ENCODE measurements around the gene PKD2.
"Not testable (repeated sequence)": the region's sequence is repeated elsewhere in the genome, so short reads cannot be mapped to it uniquely, and the experiment has no call there.

The PKD2 gene

DNA sequence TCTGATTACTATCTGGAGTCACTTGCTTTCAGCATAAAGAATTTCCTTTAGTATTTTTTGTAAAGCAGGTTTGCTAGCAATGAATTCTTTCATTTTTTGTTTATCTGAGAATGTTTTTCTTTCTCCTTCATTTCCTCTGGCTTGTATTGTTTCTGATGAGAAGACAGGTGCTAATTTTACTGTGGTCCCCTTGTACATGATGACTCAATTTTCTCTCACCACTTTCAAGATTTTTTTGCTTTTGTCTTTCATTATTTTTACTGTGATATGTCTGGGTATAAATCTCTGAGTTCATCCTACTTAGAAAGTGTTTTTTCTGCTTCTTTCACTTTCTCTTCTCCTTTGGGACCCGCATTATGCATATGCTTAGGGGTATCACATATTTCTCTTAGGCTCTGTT, 62.6 kb downstream of the PKD2 start:
- no peak for DNase-seq (ENCODE audit: low read depth in 2 of 2)

DNA sequence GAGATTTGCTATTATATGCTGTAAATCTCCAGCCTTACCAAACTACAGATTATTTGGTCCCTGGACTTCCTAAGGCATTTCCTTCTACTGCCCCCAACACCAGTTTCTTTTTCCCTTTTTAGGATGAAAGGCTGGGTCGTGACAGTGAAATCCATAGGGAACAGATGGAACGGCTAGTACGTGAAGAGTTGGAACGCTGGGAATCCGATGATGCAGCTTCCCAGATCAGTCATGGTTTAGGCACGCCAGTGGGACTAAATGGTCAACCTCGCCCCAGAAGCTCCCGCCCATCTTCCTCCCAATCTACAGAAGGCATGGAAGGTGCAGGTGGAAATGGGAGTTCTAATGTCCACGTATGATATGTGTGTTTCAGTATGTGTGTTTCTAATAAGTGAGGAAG, 67.9 kb downstream of the PKD2 start:
- DNase-seq (ENCODE audit: low read depth in 2 of 2), result no peak

DNA sequence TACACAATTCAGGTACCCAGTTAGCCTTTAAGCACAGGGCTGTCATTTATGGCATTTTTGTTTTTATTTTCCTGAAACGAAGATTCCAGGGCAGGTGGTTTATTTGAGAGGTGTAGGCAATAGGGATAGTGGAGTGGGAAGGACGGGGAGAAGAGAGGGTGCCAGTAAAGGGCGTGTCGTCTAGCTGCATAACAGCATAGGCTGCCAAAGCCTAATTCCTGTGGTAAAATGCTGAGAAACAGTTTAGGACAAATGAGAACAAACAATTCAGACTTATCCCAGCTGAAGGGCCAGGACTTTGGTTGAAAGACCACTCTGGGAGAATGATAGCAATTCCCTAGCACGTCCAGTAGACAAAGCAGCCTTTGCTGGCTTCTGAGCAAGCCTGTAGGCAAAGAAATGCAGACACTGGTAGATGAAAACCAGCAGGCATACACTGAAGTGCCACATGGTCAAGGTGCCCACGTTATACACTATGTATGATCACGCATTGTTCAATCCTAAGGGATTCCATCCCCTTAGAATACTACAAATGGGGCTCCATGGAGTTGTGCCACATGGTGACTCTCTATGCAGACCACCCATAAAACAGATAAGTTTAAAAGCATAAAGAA, 70.6 kb downstream of the PKD2 start:
- no peak for DNase-seq (ENCODE audit: low read depth in 2 of 2)

DNA sequence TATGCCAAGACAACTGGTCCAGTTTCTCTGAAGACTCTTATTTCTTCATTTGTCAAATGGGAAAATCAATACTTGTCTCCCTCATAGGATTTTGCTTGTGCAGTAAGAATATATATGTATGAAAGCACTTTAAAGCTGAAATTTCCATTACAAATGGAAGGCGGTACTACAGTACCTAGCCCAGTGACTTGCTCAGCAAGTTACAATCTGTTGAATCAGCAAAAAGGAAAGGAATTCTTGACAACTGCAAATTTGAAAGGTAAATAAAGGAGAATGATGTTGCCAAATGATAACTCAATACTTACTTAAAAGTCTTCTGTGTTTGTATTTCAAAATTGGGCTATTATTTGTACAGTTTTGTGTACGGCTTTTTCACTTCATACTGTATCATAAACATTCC, 71.1 kb downstream of the PKD2 start:
- DNase-seq (ENCODE audit: low read depth in 2 of 2), result no peak

DNA sequence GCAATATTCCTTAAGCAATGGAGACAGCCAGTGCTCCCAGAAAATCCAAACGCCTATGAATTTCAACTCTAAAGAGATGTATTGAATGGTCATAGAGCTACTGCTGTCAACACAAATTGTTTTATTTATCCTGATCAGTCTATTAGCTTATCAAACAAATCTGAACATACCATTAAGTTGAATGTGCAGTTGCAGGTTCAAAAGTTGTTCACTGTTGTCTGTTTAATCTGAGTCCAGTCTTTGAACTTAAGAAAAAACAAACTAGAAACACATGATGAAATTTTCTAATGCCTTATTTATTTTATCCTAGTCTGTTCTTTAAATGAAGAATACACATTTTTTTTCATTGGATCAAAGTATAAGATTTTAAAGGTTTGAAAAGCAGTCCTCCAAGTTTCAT, 73.2 kb downstream of the PKD2 start:
- DNase-seq (ENCODE audit: low read depth in 2 of 2), result no peak

DNA sequence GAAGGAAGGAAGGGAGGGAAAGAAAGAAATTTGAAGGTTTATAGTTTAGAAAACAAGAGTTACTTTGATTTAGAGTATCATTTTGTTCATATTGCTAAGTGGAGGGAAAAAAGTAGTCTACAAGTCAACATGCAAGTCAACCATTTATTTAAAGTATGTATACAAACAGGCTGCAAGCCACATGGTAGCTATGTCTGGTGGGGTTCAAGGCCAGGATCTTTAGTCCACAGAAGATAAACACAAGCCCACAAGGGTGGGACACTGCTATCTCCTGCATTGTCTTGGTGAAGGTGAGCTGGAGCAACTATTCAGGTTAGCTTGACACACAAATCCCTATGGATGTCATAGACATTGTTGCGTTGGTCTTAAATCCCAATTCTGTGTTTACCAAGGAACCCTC, 79.6 kb downstream of the PKD2 start:
- no peak for DNase-seq (ENCODE audit: low read depth in 2 of 2)

DNA sequence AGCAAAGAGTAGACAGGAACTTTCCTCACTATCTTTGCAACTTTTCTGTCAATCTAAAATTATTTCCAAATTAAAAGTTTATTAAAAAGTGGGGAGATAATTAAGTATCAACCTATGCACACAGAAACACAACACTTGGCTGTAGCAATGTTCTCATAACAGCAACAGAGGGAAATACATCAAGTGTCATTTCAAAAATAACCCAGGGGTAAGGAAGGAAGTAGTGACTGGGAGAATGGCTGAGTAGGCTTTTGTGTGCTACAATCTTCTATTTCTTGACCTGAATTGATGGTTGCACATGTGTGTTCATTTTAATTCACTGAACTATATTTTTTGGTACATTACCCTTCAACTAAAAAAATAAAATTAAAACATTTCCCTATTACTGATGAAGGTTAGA, 83.5 kb downstream of the PKD2 start:
- no peak for DNase-seq (ENCODE audit: low read depth in 2 of 2)

DNA sequence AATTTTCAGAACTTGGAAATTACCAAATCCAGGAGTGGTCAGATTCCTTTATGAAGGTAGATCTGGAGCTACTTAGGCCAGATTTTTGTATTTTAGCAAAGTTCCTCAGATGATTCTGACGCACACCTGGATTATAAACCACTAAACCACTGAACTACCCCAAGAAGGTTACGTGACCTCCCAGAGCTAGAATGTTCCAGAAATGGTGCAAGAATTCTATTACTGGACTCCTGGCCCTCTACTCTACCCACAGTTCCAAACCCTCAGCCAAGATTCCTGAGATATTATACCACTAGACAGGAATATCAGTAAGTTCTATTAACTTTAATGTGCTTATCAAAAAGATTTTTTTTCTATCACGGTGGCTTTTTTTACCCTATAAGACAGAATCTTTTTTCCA, 83.9 kb downstream of the PKD2 start:
- no peak for DNase-seq (ENCODE audit: low read depth in 2 of 2)

DNA sequence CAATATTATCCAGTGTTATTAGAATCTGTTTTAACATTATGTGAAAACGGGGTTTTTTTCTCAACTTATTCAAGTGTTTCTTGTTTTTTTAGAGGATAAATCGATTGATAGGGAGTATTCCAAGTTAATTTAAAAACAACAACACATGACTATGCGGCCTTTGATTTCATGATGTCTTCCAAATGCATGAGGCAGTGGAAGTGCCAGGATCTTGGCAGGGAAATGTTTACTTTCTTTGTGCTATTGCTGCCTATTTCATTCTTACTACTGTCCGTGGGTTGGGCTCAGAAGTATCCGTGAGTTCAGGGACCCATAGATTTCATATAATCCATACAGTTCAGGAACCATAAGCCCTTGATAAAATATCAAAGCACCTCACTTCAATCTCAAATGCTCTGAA, 86.4 kb downstream of the PKD2 start:
- no peak for DNase-seq (ENCODE audit: low read depth in 2 of 2)

DNA sequence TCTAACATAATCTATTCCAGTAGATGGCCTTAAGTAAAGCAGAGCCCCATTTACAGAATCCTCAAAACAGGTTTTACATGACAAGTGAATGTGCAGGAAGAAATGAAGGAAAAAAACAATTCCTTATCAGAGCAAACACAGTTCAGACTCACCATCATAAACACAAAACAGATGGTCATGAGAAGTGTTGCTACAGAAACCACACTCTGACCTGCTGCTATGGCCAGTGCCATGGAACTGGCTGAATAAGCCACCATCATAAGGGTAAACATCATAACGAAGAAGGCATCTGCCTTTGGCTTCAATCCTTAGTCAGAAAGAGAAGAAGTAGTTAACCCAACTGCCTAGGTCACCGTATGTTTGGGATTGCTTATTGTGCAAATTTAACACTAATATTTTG, 89.9 kb downstream of the PKD2 start:
- DNase-seq (ENCODE audit: low read depth in 2 of 2), result no peak

DNA sequence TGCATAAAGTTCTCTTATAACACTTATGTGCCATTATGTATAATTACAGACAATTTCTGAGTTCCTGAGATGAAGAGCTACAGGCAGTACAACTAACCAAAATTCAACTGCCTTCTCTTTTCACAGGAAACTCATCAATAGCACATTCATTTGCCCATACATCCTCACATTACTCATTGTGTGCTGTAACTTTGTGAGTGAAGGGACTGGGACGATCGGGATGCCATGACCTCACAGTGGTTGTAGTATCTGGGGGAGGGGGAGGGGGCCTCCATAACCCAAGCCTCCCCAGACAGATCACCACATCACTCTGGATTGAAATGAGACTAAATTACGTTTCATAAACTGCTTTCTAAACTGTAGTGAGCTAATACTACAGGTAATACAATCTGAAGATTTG, 90.3 kb downstream of the PKD2 start:
- DNase-seq (ENCODE audit: low read depth in 2 of 2), result no peak

DNA sequence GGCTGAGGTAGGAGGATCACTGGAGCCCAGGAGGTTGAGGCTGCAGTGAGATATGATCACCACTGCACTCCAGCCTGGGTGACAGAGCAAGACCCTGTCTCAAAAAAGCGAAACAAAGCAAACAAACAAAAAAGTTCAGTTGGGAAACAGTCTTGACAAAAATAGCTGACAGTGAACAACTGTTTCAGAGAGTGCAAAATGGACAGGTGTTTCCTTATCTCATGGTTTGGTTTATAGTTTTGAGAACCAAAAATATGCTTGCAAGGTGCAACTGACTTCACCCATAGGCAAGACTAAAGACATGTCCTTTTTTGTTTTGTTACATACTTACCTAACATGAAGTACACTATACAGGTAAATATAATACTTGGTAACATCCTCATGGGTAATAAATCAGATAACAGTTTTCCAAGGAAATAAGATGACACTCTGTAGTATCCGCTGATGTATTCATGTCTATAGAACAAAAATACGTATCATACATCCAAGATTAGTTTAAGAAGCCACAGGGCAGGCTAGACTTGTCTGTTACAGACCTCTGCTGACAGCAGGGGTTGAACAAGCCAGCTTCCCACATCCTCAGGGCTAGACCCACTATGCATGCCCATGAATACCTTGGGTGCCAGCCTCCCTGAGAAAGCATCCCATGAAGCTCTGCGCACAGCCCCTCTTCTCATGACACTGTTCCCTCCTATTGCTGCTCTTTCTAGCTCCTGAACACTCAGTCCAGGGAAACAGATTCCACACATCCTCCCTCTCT, 91.7 kb downstream of the PKD2 start:
- DNase-seq (ENCODE audit: low read depth in 2 of 2), result no peak

DNA sequence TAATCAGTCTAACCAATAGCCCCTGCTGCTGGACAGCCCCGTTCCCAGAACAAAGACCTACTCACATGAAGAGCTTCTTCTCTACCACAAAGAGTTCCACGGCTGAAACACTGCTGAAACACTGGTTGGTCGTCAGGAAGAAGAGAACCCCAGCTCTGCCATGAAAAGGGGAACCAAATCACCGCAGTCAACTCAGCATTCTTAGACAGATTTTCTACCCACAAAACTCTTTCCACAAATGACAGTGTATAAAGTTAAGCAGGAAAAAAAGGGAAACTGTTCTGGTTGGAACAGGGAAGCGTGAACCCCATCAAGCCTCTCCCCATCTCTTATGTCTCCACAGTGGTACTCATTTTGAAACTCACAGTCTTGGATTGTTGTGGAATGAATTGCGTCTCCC, 93.7 kb downstream of the PKD2 start:
- no peak for DNase-seq (ENCODE audit: low read depth in 2 of 2)

DNA sequence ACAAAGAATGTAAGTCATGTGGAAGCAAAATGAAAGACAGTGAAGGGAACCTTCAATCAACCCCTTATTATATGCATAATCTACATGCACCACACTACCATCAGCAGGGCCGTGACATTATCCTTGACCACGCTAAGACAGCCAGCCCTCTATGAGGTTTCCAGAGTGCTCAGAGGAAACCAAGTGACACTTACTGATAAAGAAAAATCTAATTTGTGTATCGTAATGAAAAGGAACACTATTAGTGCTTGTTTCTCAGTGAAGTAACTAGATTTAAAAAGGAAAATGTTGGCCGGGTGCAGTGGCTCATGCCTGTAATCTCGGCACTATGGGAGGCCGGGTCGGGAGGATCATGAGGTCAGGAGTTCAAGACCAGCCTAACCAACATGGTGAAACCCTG, 94.6 kb downstream of the PKD2 start:
- DNase-seq (ENCODE audit: low read depth in 2 of 2), result no peak

DNA sequence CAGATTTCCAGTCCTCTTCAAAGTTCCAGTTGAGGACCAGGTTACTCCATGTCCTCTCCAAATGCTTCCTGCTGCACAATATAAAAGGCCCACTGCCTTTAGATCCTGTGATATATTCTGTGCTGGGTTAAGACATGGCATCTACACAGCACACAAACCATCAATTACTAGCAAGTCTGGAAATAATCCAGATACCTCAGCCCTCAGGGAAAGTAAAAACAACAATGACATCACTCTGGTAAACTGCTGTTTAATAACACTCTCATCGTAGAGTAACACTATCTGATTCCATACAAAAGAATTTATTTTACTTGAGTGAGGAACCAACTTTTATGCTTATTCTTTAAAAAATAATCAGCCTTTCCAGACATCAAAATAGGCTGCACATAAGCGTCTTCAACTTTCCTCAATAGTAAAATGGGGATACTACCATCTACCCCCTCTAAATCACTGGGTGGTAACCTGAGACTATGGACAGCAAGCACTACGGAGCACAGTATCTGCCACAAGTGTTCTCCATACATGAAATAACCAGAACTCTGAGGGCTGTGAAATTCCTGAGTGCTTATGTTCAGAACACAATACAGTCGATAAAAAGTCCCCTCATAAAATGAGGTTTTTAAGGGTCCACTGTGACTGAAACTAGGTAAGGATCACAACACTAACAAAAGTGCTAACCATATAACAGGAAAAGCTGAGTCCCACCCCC, 97.6 kb downstream of the PKD2 start:
- DNase-seq (ENCODE audit: low read depth in 2 of 2), result no peak

DNA sequence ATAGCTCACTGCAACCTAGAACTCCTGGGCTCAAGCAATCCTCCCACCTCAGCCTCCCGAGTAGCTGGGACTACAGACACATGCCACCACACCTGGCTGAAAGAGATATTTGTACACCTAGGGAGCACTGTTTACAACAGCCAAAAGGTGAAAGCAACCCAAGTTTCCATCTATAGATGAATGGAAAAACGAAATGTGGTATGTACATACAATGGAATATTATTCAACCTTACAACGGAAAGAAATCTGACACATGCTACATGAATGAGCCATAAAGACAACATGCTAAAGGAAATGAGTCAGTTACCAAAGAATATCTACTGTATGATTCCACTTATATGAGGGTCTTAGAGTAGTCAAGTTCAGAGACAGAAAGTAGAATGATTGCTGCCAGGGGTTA, 98.8 kb downstream of the PKD2 start:
- DNase-seq (ENCODE audit: low read depth in 2 of 2), result no peak

DNA sequence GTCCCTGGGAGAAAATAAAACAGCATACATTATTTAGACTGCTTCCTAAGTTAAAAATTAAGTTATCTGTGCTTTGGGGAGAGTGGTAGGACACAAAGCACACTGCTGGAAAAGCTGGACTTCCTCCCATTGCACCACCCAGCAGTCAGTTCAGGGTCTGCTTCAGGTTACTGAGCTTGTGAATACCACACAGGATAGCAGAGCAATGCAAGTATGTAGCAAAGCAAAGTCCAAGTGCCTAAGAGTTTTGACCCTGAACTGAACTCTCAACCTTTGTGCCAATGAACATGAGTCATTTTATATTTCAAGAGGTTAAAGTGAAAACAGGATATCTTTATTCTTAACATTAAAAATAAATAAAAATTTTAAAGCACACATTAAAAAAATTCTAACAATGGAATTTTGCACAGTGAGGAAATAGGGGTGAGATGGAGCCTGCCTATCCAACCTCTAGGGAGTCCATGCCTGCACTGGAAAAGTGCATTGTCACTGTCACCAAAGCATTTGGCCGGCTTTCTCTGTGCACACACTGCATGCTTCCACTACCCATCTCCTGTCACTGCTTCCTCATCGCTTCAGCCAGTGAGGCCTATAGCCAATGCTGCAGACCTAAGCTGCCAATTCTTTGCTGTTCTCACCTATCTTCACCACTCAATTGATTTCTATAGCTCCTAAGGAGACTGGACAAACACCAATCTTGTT, 100.1 kb downstream of the PKD2 start:
- DNase-seq (ENCODE audit: low read depth in 2 of 2), result no peak

DNA sequence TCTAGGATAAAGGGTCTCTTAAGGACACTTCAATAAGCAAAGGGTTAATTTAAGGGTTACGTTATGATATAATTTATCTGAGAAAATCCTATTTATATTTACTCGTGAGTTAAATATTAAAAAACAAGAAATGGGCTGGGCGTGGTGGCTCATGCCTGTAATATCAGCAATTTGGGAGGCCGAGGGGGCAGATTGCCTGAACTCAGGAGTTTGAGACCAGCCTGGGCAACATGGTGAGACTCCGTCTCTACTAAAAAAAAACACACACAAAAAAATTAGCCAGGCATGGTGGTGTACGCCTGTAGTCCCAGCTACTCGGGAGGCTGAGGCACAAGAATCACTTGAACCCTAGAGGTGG, 100.7 kb downstream of the PKD2 start:
- DNase-seq (ENCODE audit: low read depth in 2 of 2), result not testable (repeated sequence)

DNA sequence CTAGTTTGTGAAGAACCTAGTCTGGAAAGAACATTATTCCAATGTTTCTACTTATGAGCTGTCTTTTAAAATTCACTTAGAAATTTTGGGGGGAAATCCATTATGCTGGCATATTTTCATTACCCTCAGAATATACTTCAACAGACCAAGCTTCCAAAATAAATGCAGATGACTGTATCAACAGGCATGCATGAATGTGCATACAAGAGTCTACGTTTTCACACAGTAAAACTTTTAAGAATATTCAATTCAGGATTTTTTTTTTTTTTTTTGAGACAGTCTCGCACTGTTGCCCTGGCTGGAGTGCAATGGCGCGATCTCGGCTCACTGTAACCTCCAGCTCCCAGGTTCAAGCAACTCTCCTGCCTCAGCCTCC, 101.3 kb downstream of the PKD2 start:
- DNase-seq (ENCODE audit: low read depth in 2 of 2), result no peak

DNA sequence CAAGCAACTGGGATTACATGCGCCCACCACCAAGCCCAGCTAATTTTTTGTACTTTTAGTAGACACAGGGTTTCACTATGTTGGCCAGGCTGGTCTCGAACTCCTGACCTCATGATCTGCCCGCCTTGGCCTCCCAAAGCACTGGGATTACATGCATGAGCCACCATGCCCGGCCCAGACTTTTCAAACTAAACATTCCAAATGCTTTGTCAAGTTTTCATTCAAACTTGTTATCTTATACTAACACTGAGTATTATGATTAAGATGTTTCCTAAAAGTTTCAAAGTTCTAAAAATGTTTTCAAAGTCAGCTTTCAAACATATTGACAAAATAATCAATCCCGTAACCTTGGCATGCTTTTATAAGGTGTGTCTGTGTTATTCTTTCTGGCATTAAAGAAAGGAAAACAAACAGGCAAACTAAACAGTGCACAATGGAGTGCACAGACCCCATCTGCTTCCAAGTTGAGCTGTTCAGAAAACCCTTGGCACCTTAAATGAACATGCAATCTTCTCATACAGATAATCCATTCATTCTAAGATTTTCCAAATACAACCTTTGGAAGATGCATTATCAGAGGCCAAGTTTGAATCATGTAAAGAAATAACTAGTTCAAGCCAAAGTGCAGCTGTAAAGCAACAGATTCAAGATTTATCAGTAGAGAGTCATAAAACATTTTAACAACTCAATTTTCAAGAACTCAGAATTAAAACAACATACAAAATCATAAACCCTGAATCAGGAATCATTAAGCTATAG, 101.9 kb downstream of the PKD2 start:
- DNase-seq (ENCODE audit: low read depth in 2 of 2), result no peak

DNA sequence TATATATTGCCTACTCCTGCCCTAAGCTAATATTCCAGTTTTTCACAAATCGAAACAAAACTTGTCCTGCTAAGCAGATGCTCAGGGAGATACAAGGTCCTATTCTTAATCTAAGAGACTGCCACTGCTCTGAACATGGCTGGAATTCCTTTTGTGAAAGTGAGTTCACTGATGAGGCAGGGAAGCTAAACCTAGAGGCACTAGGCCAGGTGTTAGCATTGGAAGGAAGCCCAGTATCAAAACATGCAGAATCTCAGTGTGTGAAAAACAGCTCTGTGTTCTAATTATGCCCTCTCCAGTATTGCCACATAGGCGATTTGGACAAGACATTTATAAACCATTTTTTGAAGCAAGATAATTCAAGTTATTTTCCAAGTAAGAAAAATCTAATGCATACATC, 103.4 kb downstream of the PKD2 start:
- no peak for DNase-seq (ENCODE audit: low read depth in 2 of 2)

DNA sequence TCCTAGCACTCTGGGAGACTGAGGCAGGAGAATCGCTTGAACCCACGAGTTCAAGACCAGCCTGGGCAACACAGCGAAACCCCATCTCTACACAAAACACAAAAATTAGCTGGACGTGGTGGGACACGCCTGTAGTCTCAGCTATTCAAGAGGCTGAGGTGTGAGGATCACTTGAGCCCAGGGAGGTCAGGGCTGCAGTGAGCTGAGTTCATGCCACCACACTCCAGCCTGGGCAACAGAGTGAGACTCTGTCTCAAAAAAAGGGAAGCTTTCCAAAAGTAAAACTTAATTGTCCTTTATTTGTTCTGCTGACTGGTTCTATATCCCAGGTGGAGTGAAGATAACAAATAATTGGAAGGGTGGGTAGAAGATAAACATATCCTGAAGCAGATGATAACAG, 105.4 kb downstream of the PKD2 start:
- DNase-seq (ENCODE audit: low read depth in 2 of 2), result no peak

All from stimulated activated CD4-positive, alpha-beta T cell treated with anti-CD3 and anti-CD28 coated beads, Interleukin-15, amount 100 ng/mL, for 48 hours (primary cell).